Measurements from ENCODE around the gene PREX1.

Gene PREX1

GRCh38 chr20:48695255-48695654, 132.5 kb downstream of the PREX1 start:
- no peak for DNase-seq

GRCh38 chr20:48694381-48694865, 133.4 kb downstream of the PREX1 start:
- DNase-seq, result no peak

- DNase-seq, result no peak
Measured at GRCh38 chr20:48691523-48691922, 136.3 kb downstream of the PREX1 start.

GRCh38 chr20:48690888-48691287, 136.9 kb downstream of the PREX1 start:
- DNase-seq, result no peak

DNA sequence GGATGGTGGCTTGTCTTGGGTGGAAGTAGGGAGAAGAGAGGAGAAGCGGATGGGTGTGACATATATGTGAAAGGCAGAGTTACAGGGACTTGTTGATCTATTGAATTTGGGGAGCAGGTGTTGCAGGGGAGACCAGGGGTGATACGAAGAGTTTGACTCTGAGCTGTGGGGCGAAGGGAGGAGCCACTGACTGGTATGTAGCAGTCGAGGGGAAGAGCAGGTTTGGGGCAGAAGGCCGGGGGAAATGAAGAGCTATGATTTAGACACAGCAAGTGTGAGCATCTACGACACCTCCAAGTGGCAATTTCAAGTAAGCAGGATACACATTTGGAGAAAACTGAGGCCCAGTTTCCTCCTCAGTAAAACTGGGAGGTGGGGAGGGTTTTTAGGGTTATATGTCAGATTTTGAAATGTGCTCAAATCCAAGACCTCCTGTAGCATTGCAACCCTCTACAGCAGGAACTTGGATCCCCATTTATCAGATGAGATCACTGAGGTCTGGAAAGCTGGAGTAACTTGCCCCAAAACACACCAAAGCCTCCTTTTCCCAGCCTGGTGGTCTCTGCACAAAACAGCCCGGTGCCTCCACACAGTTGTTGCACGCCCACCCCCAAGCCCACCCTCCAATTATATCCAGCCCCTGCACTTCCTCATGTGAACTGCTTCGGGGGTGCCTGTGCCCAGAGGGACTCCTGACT, 137.8 kb downstream of the PREX1 start:
- DNase-seq, result no peak

DNA sequence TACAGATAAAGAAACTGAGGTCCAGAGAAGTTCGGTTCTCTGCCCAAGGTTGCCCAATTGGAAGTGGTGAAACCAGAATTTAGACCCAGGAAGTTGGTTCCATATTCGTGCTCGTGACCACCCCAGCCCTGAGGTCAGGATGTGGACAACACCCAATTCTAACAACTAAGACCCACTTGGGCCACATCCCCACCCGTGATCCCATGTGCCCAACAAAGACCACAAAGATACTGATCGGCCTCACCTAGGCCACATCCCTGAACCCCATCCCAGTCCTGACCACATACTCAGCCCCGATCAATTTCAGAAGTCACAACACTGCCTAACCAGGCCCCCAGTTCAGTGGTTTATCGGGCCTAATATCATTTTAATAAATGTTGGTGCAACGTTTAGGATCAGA, 138.4 kb downstream of the PREX1 start:
- no peak for DNase-seq

DNA sequence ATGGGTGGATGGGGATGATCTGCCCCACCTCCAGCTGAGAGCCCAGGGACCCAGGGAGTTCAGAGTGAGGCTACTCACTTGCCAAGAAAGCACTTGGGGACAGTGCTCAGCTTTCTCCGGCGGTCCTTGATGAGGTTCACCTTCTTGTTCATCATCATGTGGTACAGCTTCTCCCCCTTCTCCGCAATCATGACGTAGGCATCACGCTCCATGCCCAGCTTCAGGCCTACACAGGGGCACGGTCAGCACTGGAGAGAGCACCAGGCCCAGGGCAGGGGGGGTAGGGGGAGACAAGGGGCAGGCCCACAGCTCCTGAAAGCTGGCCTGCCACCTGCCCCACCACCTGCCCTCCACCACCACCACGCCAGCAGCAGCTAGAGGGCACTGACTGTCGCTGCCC, 139.2 kb downstream of the PREX1 start:
- no peak for DNase-seq

GRCh38 chr20:48687117-48687800, 140.5 kb downstream of the PREX1 start:
- DNase-seq, result no peak

GRCh38 chr20:48686238-48687116, 141.3 kb downstream of the PREX1 start:
- DNase-seq, result no peak

DNA sequence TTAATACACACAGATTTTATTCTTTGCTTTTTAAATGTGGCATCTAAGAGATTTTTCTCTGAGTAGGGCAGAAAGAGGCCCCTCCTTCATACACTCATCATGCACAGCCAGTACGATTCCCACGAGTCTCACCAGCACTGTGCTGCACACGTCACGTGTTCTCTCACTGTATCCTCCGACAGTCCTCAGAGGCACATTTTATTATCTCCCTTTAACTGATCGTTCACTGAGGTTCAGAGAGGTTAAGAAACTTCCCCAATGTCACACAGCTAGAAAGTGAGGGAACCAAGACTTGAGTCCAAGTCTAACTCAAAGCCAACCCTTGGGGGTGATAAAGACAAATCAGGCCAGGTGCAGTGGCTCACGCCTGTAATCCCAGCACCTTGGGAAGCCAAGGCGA, 142.5 kb downstream of the PREX1 start:
- DNase-seq, result no peak

DNA sequence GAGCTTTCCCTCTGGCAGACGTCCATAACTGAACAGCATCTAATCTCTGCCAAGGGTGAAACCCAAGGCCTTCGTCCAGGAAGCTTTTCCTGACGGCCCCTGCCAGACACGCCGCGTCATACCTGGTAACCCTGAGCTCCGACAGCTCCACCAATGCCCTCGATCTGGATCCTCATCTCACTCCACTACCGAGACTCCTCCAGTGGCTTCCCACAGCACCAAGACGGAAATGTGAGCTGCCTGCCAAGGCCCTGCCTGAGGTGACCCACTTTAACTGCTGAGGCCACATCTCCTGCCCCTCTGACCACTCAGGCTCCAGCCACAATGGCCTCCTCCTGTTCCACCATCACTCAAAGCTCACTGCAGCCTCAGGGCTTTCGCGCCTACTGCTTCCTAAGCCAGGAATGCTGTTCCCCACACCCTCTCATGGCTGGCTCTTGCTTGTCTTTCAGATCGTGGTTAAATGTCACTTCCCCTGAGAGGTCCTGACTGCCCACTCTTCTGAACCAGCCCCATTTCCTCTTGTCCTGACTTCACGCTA, 143.2 kb downstream of the PREX1 start:
- DNase-seq, result no peak

DNA sequence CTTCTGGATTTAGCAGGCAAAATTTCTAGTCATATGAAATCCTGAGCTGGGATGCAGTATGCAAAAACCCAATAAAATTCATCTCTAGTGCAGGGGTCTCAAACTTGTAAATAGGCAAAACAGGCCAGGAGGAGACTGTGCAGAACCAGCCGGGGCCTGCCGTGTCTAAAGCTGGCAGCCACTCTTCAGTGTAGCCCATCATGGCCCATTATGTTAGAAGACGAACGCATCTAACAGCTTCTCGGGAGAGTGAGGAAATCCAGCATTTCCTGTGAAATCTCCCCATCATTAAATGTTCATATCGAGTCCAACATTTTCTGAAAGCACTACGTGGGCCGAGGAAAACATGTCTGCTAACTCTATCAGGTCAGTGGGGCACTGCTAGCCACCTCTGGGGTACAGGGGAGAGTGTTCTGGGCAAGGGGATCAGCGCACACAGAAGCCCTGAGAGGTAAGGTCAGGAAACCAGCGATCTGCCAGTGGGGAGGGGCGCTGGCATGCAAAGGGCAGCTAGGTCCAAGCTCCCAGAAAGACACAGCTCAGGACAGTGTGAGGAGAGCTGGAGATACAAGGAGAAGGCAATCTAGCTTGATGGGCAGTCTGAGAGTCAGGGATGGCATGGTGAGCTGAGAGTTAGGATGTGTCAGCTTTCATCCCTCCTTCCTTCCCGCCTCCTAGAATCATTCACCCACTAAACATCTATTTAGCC, 144.2 kb downstream of the PREX1 start:
- no peak for DNase-seq

DNA sequence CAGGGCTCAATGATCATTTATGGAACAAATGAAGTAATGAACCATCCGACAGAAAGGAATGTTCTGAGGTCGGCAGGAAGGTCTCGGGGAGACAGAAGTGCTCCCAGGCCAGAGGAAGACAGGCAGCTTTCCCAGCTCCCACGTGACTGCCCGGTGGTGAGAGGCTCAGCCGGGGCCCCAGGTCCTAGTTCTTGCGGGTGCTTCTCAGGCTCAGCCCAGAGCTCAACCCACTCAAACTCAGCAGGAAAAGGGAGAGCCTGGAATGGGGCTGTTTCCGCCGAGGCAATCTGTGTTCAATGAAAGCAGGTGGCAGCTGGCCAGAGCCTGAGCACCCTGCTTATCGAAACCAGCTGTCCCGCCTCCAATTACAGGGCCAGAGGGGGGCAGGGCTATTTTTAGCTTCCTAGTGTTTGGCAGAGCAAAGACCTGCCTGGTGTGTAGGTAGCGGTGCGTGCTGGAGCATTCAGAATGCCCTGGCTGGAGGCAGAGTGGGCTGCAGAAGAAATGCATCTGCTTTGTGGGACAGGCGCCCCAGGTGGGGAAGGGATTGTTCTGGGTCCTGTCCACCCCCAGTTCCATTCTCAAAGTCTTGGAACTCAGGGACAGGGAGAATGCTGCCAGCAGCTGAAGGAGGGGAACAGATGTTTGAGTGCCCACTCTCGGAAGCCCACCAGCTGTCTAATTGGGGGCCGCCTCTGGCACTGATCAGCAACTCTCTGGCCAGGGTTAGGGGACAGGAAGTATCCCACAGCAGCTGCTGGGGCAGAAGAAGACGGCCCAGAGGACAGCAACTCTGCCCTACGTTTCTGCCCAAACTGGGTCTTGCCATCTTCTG, 145.1 kb downstream of the PREX1 start:
- DNase-seq, result no peak

DNA sequence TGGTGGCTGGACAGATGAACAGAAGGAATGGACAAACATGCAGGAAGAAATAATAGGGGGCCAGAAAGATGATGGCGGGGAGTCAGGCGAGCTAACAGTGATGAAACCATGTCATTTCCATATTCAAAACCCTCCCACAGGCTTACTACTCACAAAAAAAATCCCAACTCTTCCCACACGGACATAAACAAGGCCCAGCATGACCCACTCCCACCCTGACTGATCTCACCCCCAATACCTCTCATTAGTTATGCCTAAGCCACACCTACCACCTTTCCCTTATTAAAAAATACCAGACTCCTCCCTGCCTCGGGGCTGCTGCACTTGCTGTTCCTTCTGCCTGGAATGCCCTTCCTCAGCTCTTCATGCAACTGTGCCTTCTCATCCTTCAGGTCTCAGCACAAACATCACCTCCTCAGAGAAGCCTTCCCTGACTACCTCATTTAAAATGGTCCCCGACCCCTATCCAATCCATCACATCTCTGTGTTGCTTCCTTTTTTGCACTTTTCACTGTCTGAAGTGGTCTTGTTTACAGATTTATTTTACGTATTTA, 145.8 kb downstream of the PREX1 start:
- DNase-seq, result no peak

DNA sequence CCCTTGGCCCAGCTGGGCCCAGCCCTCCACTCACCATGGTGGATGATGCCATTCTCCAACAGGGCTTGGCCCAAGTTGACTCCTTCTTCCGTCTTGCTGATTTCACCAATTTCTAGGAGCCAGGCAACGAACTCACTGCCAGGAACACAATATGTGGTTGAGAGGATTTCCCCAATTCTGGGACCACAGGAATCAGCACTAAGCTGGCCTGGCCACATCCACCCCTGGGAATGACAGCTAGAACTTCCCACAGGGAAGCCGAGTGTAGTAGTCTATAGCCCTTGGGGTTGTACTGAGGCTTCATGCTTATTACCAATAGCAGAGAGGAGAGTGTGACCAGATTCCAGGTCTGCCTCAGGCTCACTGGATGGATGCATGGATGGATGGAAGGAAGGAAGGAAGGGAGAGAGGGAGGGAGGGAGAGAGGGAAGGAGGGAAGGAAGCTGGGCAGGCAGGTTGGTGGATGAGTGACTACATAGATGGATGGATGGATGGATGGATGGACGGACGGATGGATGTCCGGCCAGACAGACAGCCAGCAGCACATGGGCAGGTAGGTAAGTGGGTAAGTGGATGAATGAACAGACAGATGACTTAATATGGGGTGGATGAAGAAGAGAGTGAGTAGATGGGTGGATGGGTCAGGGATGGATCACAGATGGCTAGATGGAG, 146.5 kb downstream of the PREX1 start:
- no peak for DNase-seq

GRCh38 chr20:48680650-48681049, 147.1 kb downstream of the PREX1 start:
- no peak for DNase-seq

- DNase-seq, result no peak
Measured at GRCh38 chr20:48679599-48679998, 148.2 kb downstream of the PREX1 start.

DNA sequence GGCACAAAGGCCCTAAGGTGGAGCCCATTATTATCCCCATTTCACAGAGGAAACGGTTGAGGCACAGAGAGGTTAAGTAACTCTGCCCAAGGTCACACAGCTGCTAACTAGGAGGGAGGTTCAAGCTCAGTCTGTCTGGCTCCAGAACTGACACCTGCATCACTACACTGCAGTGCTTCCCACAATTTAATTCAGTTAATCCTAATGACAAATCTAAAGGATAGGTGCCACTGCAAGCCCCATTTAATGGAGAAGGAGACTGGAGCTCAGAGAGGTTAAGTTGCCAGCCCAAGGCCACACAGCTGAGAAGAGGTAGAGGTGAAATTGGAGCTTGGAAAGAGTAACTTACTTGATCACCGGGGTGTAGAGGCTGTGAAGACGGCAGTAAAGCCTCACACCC, 148.8 kb downstream of the PREX1 start:
- DNase-seq, result no peak

DNA sequence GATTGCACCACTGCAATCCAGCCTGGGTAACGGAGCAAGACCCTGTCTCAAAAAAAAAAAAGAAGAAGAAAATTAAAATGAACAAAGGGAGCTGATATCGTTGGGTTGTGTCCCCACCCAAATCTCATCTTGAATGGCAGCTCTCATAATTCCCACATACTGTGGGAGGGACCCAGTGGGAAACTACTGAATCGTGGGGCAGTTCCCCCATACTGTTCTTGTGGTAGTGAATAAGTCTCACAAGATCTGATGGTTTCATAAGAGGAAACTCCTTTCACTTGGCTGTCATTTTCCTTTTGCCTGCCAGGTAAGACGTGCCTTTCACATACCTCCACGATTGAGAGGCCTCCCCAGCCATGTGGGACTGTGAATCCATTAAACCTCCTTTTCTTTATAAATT, 149.4 kb downstream of the PREX1 start:
- no peak for DNase-seq

DNA sequence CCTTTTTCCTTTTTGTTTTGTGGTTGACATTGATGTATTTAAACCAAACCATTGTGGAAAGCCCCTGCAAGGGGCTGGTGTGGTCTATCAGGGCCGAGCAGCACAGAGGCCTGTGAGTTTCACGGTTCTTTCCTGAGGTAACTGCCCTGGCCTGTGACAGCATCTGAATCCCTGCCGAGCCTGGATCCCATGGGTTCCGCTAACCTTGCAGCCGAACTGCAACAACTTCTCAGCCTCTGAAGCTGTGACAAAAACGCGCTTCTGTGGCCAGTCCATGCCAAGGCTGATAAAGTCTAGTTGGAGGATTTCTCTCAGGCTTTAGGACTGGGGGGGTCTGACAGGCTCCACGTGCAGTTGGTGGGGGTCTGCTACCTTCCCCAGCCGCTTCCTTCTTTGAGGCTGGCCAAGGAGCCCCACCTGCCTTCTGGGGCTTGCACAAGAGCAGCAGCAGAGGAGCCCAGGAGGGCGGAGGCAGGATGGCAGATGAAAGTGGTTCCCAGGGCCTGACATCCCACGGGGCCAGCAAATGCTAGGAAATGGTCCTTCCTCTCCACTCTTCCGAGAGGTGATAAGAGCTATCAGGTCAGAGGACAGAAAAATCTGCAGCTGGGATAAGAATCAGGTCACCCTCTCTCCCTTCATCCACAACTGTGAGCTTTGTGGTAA, 150.9 kb downstream of the PREX1 start:
- no peak for DNase-seq
